OCI-LY1 (cell line): Measurements from ENCODE around the gene NLRP8.
"Not testable (repeated sequence)": the region's sequence is repeated elsewhere in the genome, so short reads cannot be mapped to it uniquely, and the experiment has no call there.

Experiments used
- H2AFZ ChIP-seq: fragments of 200-600 bp; sonication (generic), shearing (Covaris generic); 2 replicates; pipeline ENCODE4 v1.6.0; 2014; ENCODE audit warnings: antibody characterized with exemption, mild to moderate bottlenecking, low read length
- H3F3A ChIP-seq: fragments of 200-600 bp; sonication (generic), shearing (Covaris generic); 2 replicates; pipeline ENCODE4 v1.6.0; 2014; ENCODE audit warnings: mild to moderate bottlenecking, antibody characterized with exemption, low read length, moderate library complexity; ENCODE audit not compliant: insufficient read depth
- H3K27ac ChIP-seq: fragments of 200-600 bp; sonication (generic); 2 replicates; pipeline ENCODE4 v1.5.1; 2014; ENCODE audit warnings: low read length, mixed run types, mild to moderate bottlenecking, low read depth; ENCODE audit not compliant: poor library complexity, severe bottlenecking
- H3K27me3 ChIP-seq: fragments of 200-600 bp; sonication (generic); 2 replicates; pipeline ENCODE4 v1.6.0; 2014; ENCODE audit warnings: antibody characterized with exemption, mild to moderate bottlenecking, low read length, moderate library complexity; ENCODE audit not compliant: insufficient read depth
- H3K36me3 ChIP-seq: fragments of 200-600 bp; sonication (generic); 2 replicates; pipeline ENCODE4 v1.6.1; 2014; ENCODE audit warnings: mild to moderate bottlenecking, antibody characterized with exemption, low read length, moderate library complexity, mixed read lengths; ENCODE audit not compliant: insufficient read depth
- H3K4me1 ChIP-seq: fragments of 200-600 bp; sonication (generic); 2 replicates; pipeline ENCODE4 v1.5.1; 2014; ENCODE audit warnings: mild to moderate bottlenecking, low read length, moderate library complexity; ENCODE audit not compliant: insufficient read depth, severe bottlenecking
- H3K4me2 ChIP-seq: fragments of 200-600 bp; sonication (generic), shearing (Covaris generic); 2 replicates; pipeline ENCODE4 v1.6.1; 2014; ENCODE audit warnings: low read length
- H3K4me3 ChIP-seq: fragments of 200-600 bp; sonication (generic); 2 replicates; pipeline ENCODE4 v1.5.1; 2014; ENCODE audit warnings: low read length, low read depth, mild to moderate bottlenecking, mixed read lengths; ENCODE audit not compliant: poor library complexity, severe bottlenecking
- H3K79me2 ChIP-seq: fragments of 200-600 bp; shearing (Covaris generic); 2 replicates; pipeline ENCODE4 v1.6.1; 2016; ENCODE audit warnings: mixed run types, low read length, mixed read lengths; ENCODE audit not compliant: insufficient read depth
- H3K9ac ChIP-seq: fragments of 200-600 bp; sonication (generic), shearing (Covaris generic); 2 replicates; pipeline ENCODE4 v1.6.1; 2014; ENCODE audit warnings: mild to moderate bottlenecking, low read length, mixed read lengths
- H3K9me2 ChIP-seq: fragments of 200-600 bp; sonication (generic), shearing (Covaris generic); 2 replicates; pipeline ENCODE4 v1.6.1; 2014; ENCODE audit warnings: low read depth, mild to moderate bottlenecking, low read length, mixed read lengths
- H3K9me3 ChIP-seq: fragments of 200-600 bp; shearing (Covaris generic); 2 replicates; pipeline ENCODE4 v1.6.1; 2014; ENCODE audit warnings: low read length, mixed read lengths
- H4K20me1 ChIP-seq: fragments of 200-600 bp; sonication (generic), shearing (Covaris generic); 2 replicates; pipeline ENCODE4 v1.6.0; 2016; ENCODE audit warnings: mild to moderate bottlenecking, low read length; ENCODE audit not compliant: insufficient read depth
- CTCF ChIP-seq: fragments of 200-600 bp; sonication (generic), shearing (Covaris generic); IDR thresholded peaks from 2 replicates; pipeline ENCODE4 v1.5.1; 2017; ENCODE audit warnings: mild to moderate bottlenecking, antibody characterized with exemption, low read length, moderate library complexity, mixed read lengths
- EZH2 ChIP-seq: fragments of 200-600 bp; sonication (generic), shearing (Covaris generic); IDR thresholded peaks from 2 replicates; pipeline ENCODE4 v1.8.0; 2017; ENCODE audit warnings: borderline replicate concordance, mixed run types, mild to moderate bottlenecking, antibody characterized with exemption, low read length, moderate library complexity, mixed read lengths

NLRP8 gene

GRCh38 chr19:55923556-55923955, 24.1 kb upstream of the NLRP8 start:
- Histone ChIP-seq H3K79me2 (no peaks in the 10 kb centered on the region), H4K20me1 (no peaks in the 10 kb centered on the region), H3K9me2 (no peaks in the 10 kb centered on the region), H3K27me3 (no peaks in the 10 kb centered on the region), H3K4me2 (no peak overlapping the region), H3F3A (no peaks in the 10 kb centered on the region), H2AFZ (no peak overlapping the region), H3K9me3 (no peaks in the 10 kb centered on the region), H3K9ac (no peak overlapping the region), H3K27ac (no peak overlapping the region), H3K4me1 (no peaks in the 10 kb centered on the region), H3K4me3 (no peak overlapping the region), H3K36me3 (no peaks in the 10 kb centered on the region)
- TF ChIP-seq EZH2 (no peak), CTCF (no peak)

DNA sequence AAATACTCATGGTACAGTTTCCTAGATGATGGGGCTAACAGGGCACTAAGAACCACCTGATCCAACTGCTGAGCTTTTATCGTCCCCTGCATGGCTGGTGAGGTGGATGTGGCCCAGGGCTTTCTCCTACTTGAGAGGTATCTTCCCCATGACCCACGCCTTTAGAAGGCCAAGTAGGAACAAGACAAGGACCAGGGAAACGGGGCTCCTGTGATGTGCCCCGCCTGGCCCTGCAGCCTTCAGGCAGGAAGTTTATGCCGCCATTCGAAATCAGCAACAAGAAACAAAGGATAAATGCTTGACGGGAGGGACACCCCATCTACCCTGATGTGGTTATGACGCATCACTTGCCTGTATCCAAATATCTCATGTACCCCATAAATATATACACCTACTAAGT, 19.6 kb upstream of the NLRP8 start:
- Histone ChIP-seq H3K4me2 (no peak overlapping the region), H3K9me2 (no peaks in the 10 kb centered on the region), H3K4me3 (no peak overlapping the region), H3K27ac (no peak overlapping the region), H3K36me3 (no peaks in the 10 kb centered on the region), H2AFZ (no peak overlapping the region), H3F3A (no peaks in the 10 kb centered on the region), H4K20me1 (no peaks in the 10 kb centered on the region), H3K9ac (no peak overlapping the region), H3K4me1 (no peaks in the 10 kb centered on the region), H3K9me3 (no peaks in the 10 kb centered on the region), H3K79me2 (no peaks in the 10 kb centered on the region), H3K27me3 (no peaks in the 10 kb centered on the region)
- no peak for TF ChIP-seq CTCF
- TF ChIP-seq EZH2: no peak

GRCh38 chr19:55929258-55929657, 18.4 kb upstream of the NLRP8 start:
- H3K9me2 ChIP-seq, H3K9ac ChIP-seq, H3K4me1 ChIP-seq, H2AFZ ChIP-seq, H3K4me3 ChIP-seq, H3K79me2 ChIP-seq, H3K9me3 ChIP-seq, H3K27ac ChIP-seq, H3F3A ChIP-seq, H3K4me2 ChIP-seq, H3K27me3 ChIP-seq, H3K36me3 ChIP-seq, H4K20me1 ChIP-seq: not testable (repeated sequence)

DNA sequence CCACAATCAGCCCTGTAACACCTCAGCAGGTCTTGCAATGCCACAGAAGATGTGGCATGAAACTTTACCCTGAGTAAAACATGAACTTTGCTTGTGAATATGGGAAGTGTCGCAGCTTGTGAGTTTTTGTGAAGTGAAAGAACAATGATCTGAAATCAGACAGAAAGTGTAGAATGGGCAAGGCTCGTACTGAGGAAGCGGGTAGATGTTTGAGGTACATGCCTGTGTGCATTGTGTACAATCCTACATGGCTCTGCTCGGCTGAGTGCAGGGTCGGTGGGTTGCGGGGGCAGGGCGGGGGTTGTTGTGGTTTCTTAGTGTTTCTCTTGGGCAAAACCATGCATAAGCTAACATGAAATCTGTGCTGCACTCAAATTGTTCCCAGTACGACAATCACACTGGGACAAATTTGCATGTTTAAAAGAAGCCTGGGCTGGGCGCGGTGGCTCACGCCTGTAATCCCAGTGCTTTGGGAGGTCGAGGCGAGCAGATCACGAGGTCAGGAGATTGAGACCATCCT, 16.6 kb upstream of the NLRP8 start:
- H2AFZ ChIP-seq: no peak overlapping the region
- H3K36me3 ChIP-seq: no peaks in the 10 kb centered on the region
- H3K4me2 ChIP-seq: no peak overlapping the region
- no peaks in the 10 kb centered on the region for H3K4me1 ChIP-seq
- H3K9me2 ChIP-seq: no peaks in the 10 kb centered on the region
- H3K79me2 ChIP-seq: no peaks in the 10 kb centered on the region
- H3K9ac ChIP-seq: no peak overlapping the region
- H3K27me3 ChIP-seq: no peaks in the 10 kb centered on the region
- H3K4me3 ChIP-seq: no peak overlapping the region
- TF ChIP-seq CTCF (no peak), EZH2 (no peak)
- H3K27ac ChIP-seq: no peak overlapping the region
- H3F3A ChIP-seq: no peaks in the 10 kb centered on the region
- H3K9me3 ChIP-seq: no peaks in the 10 kb centered on the region
- no peaks in the 10 kb centered on the region for H4K20me1 ChIP-seq
